Natural killer cell (primary cell): ENCODE measurements around the gene RUFY4. TPM values are rescaled to one million over a fixed set of nuclear protein-coding genes. Genes with fewer than 3 reads are reported as not detected.
A peak's percentile ranks its signal among the peaks of the same experiment; 100 is the strongest.

Experiments
- ATAC-seq, 3 donors: fragments of 150-1000 bp in 2 of 3; fragments of 200-7000 bp in 1 of 3; cut with Tn5 transposase; 1 replicate in 1 of 3; 2 replicates in 2 of 3; pipeline ENCODE4 v1.10.0; 2021; ENCODE audit warnings: mild to moderate bottlenecking in 2 of 3, moderate library complexity in 2 of 3
- DNase-seq, 2 donors: peaks; one replicate each; pipeline versions ENCODE4 v3.0.0 to v3.0.0-alpha.2; 2013 to 2021; ENCODE audit warnings: mixed read lengths in 1 of 2
- H3K27ac ChIP-seq: one replicate; pipeline ENCODE4 v1.5.1; 2013; ENCODE audit warnings: mild to moderate bottlenecking, low read length
- H3K27me3 ChIP-seq: one replicate; pipeline ENCODE4 v1.6.1; 2013; ENCODE audit warnings: low read length; ENCODE audit not compliant: control insufficient read depth, insufficient read depth
- H3K36me3 ChIP-seq: one replicate; pipeline ENCODE4 v1.6.1; 2013; ENCODE audit warnings: low read length; ENCODE audit not compliant: control insufficient read depth, insufficient read depth
- H3K4me1 ChIP-seq: one replicate; pipeline ENCODE4 v1.6.1; 2013; ENCODE audit warnings: low read length; ENCODE audit not compliant: control insufficient read depth, insufficient read depth
- H3K4me3 ChIP-seq: one replicate; pipeline ENCODE4 v1.5.1; 2013; ENCODE audit warnings: low read length
- H3K9me3 ChIP-seq: one replicate; pipeline ENCODE4 v1.6.1; 2013; ENCODE audit warnings: low read length; ENCODE audit not compliant: control insufficient read depth, insufficient read depth
- H3K27ac Mint-ChIP-seq, 2 donors: one replicate each; pipeline ENCODE4 v1.8.0; 2022; ENCODE audit warnings: mild to moderate bottlenecking in 2 of 2, mixed read lengths in 2 of 2, moderate library complexity in 1 of 2
- H3K27me3 Mint-ChIP-seq, 2 donors: one replicate each; pipeline ENCODE4 v1.8.0; 2022; ENCODE audit warnings: low read depth in 2 of 2, mixed read lengths in 2 of 2
- H3K36me3 Mint-ChIP-seq: one replicate; pipeline ENCODE4 v1.8.0; 2022; ENCODE audit warnings: mixed read lengths
- H3K4me1 Mint-ChIP-seq, 2 donors: one replicate each; pipeline ENCODE4 v1.8.0; 2022; ENCODE audit warnings: mixed read lengths in 2 of 2
- H3K4me3 Mint-ChIP-seq: one replicate; pipeline ENCODE4 v1.8.0; 2022; ENCODE audit warnings: mild to moderate bottlenecking, moderate library complexity, mixed read lengths
- H3K9me3 Mint-ChIP-seq, 2 donors: one replicate each; pipeline ENCODE4 v1.8.0; 2022; ENCODE audit warnings: mixed read lengths in 2 of 2
- WGBS: methylation state at CpG from one replicate; pipeline ENCODE4 v1.1.7; 2013; ENCODE audit warnings: missing lambda C conversion rate; ENCODE audit not compliant: insufficient coverage; 5-methylcytosine and 5-hydroxymethylcytosine counted together
- intact Hi-C: fragments of 100-400 bp; cut with micrococcal nuclease; formaldehyde crosslinking; loops from one replicate; pipeline ENCODE4 v1.14.2; 2022
- total RNA-seq, 4 donors: library from RNA; stranded (reverse); fragments of 120-200 nt in 1 of 4; gene quantifications; one replicate each; pipeline versions ENCODE4 v1.2.3 to v1.2.4, GENCODE V29; 2013 to 2022
- TF ChIP-seq, protein P1 (sequence below): fragments of 200-600 bp; IDR thresholded peaks from one replicate; pipeline ENCODE4 v1.8.0; 2022; ENCODE audit warnings: antibody characterized with exemption

RUFY4 gene
- total RNA-seq, 3 donors from 2014 or later (not counting 1 experiment from before 2014, with no cell fraction given), result 0.82 to 3.1 (median 1.8) TPM

DNA sequence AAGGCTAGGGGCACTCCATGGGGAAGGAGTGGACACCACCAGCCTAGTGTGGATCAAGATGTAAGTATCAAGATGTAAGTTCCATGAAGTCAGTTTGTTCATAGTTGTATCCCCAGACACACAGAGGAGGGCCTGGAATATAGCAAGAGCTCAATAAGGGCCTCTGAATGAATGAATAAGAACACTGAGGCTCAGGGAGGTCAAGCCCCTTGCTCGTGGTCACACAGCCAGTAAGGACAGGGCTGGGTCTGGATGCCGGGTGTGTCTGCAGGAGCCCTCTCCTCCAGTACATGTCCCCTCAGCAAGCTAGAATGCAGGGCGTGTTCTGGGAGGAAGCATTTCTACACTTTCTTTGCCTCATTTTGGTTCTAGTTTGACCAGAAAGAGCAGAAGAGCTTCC lies 2.9 kb downstream of the RUFY4 start:
- Mint-ChIP-seq H3K9me3 (no peaks in the 10 kb centered on the region), H3K27ac (no peak overlapping the region), H3K4me1 (peaks cover 4 to 31% of the 10 kb centered on the region in 2 donors), H3K4me3 (no peak overlapping the region), H3K36me3 (no peaks in the 10 kb centered on the region), H3K27me3 (peaks cover 0 to 6% of the 10 kb centered on the region in 2 donors)
- Histone ChIP-seq H3K27me3 (no peaks in the 10 kb centered on the region), H3K36me3 (no peaks in the 10 kb centered on the region), H3K27ac (no peak overlapping the region), H3K9me3 (no peaks in the 10 kb centered on the region), H3K4me1 (peaks cover 16% of the 10 kb centered on the region), H3K4me3 (no peak overlapping the region)
- 90% methylated on average over 3 of the region's 3 CpGs for WGBS
- ATAC-seq (no peak), DNase-seq (no peak)
- TF ChIP-seq, protein P1, sequence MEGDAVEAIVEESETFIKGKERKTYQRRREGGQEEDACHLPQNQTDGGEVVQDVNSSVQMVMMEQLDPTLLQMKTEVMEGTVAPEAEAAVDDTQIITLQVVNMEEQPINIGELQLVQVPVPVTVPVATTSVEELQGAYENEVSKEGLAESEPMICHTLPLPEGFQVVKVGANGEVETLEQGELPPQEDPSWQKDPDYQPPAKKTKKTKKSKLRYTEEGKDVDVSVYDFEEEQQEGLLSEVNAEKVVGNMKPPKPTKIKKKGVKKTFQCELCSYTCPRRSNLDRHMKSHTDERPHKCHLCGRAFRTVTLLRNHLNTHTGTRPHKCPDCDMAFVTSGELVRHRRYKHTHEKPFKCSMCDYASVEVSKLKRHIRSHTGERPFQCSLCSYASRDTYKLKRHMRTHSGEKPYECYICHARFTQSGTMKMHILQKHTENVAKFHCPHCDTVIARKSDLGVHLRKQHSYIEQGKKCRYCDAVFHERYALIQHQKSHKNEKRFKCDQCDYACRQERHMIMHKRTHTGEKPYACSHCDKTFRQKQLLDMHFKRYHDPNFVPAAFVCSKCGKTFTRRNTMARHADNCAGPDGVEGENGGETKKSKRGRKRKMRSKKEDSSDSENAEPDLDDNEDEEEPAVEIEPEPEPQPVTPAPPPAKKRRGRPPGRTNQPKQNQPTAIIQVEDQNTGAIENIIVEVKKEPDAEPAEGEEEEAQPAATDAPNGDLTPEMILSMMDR, result no peak
- intact Hi-C loops, result no loop called here

GRCh38 chr2:218072478-218073024 lies 3.5 kb downstream of the RUFY4 start:
- Histone ChIP-seq H3K27me3 (no peaks in the 10 kb centered on the region), H3K27ac (no peak overlapping the region), H3K4me1 (peaks cover 12% of the 10 kb centered on the region), H3K9me3 (no peaks in the 10 kb centered on the region), H3K36me3 (no peaks in the 10 kb centered on the region), H3K4me3 (no peak overlapping the region)
- no peak overlapping the region for H3K27ac Mint-ChIP-seq
- H3K27me3 Mint-ChIP-seq, result peaks cover 0 to 3% of the 10 kb centered on the region in 2 donors
- intact Hi-C loops, result no loop called here
- 84% methylated on average over 8 of the region's 8 CpGs for WGBS
- H3K4me1 Mint-ChIP-seq, result peaks cover 0 to 25% of the 10 kb centered on the region in 2 donors
- ATAC-seq (no peak), DNase-seq (no peak)
- TF ChIP-seq, protein P1, result no peak
- H3K36me3 Mint-ChIP-seq, result no peaks in the 10 kb centered on the region
- H3K4me3 Mint-ChIP-seq, result no peak overlapping the region
- H3K9me3 Mint-ChIP-seq, result no peaks in the 10 kb centered on the region

DNA sequence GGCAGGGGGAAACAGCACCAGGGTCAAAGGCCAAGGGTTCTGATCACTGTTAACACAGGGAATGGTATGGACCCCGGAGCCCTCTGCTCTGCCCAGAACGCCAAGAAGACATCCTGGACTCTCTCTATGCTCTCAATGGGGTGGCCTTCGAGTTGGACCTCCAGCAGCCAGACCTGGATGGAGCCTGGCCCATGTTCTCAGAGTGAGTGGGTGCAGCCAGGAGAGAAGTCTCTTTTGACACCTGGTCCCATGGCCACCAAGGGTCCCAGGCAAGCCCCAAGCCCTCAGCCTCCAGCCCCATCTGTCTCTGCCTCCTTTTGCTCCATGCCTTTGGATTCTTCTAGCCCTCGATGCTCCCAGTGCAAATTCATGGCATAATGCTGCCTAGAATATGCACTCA lies 4.1 kb downstream of the RUFY4 start:
- TF ChIP-seq, protein P1, result no peak
- no peaks in the 10 kb centered on the region for H3K27me3 Mint-ChIP-seq
- H3K9me3 ChIP-seq, result no peaks in the 10 kb centered on the region
- ATAC-seq, result no peak
- intact Hi-C loops, result no loop called here
- H3K9me3 Mint-ChIP-seq, result no peaks in the 10 kb centered on the region
- H3K4me1 Mint-ChIP-seq, result peaks cover 0 to 19% of the 10 kb centered on the region in 2 donors
- no peak overlapping the region for H3K27ac Mint-ChIP-seq
- no peaks in the 10 kb centered on the region for H3K36me3 ChIP-seq
- H3K27me3 ChIP-seq, result no peaks in the 10 kb centered on the region
- H3K4me3 Mint-ChIP-seq, result no peak overlapping the region
- no peak for DNase-seq
- 78% methylated on average over 4 of the region's 4 CpGs for WGBS
- H3K4me1 ChIP-seq, result peaks cover 10% of the 10 kb centered on the region
- H3K4me3 ChIP-seq, result no peak overlapping the region
- no peaks in the 10 kb centered on the region for H3K36me3 Mint-ChIP-seq
- no peak overlapping the region for H3K27ac ChIP-seq

- Histone ChIP-seq H3K27ac (no peak overlapping the region), H3K4me3 (no peak overlapping the region), H3K36me3 (no peaks in the 10 kb centered on the region), H3K9me3 (no peaks in the 10 kb centered on the region), H3K4me1 (peaks cover 2% of the 10 kb centered on the region), H3K27me3 (no peaks in the 10 kb centered on the region)
- Mint-ChIP-seq H3K36me3 (no peaks in the 10 kb centered on the region), H3K4me1 (peaks cover 0 to 12% of the 10 kb centered on the region in 2 donors), H3K9me3 (no peaks in the 10 kb centered on the region), H3K27me3 (no peaks in the 10 kb centered on the region), H3K27ac (no peak overlapping the region), H3K4me3 (no peak overlapping the region)
- DNase-seq (peak in 1 of 2 donors; percentile 31), ATAC-seq (peak; percentile 52 to 76 (median 76))
- intact Hi-C loops, result no loop called here
- TF ChIP-seq, protein P1, result peak; percentile 41
- 50% methylated on average over 7 of the region's 7 CpGs for WGBS
Measured at GRCh38 chr2:218074031-218074430, 5.0 kb downstream of the RUFY4 start.
